ENCODE results near the gene TMEM80. TPM values are rescaled to one million over a fixed set of nuclear protein-coding genes. Genes with fewer than 3 reads are reported as not detected.

Gene TMEM80
- total and polyA plus RNA-seq, 2 donors (not counting 3 experiments of a cell fraction or from before 2014, with no cell fraction given): 21.2 to 26.6 TPM

DNA sequence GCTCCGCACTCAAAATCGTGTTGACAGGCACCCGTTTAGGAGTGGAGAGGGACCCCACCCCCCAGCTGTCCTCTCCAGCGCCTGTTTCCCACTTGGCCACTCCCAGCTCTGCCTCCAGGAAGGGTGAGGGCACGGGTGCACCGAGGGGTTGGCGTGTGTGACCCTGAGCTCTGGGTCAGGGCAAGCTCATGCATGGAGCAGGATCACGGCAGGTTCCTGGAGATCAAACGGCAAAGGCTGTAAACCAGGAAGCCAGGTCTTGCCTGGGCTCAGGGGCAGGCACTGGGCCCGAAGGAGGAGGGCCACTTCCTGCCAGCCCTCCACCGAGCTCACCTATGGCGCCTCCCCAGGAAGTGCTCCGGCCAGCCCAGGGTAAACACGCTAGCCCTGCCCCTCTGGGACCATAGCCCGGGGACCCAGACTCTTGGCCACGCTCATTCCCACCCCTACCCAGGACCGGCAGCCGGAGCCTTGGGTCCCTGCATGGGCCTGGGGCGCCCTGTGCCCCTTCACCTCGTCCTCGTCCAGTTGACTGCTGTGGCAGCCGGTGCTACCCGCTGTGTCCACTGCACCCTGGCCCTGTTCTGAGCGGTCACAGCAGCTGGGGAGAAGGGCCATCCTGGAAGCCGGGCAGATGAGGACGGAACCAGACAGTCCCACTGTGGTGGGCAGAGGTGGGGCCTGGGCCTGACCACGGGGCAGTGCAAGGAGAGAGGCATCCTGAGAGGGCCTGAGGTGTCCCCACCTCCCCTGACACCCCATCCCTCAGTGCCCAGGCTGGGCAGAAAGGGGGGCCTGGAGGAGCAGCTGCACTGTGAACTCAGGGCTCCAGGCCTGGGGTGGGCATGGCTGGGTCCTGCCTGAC, 9.4 kb downstream of the TMEM80 start:
- no TSS peak for BruUV-seq (replicated peaks)
- intact Hi-C loops (cut with micrococcal nuclease): no loop called here

DNA sequence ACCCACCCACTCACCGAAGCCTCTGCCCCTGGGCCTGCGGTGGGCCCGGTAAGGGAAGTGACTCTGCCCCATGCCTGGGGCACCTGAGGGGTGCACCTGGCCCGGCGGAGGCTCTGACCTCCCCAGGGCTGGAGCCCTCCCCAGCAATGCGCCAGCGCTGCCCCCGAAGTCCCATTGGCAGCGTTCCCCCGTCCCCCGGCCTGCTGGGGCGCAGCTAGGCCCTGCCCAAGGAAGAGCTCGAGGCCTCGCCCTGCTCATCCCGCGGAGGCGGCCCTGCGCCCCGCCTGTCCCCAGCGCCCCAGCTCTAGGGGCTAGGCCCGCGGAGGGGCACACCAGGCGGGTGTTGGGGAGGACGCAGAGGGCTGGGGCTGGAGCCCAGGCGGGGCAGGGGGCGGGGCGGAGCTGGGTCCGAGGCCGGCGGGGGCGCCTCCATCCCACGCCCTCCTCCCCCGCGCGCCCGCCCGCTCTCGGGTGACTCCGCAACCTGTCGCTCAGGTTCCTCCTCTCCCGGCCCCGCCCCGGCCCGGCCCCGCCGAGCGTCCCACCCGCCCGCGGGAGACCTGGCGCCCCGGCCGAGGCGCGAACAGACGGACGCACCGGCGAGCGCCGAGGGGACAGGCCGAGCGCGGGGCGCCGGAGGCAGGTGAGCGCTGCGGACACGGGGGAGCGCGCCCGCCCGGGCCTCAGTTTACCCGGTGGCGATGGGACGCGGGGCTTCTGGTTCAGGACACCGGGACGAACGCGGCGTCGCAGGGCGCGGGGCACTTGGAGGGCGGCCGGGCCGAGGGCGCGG, 10.2 kb downstream of the TMEM80 start, which contains the start of gene EPS8L2:
TSS of gene EPS8L2 (plus strand) at position 586 of the 793 bp plus-strand sequence. CDS start 3,177 bp downstream, outside the sequence.
- POLR2A ChIA-PET: no interaction called here
- Histone ChIP-seq H3K4me3 (replicated peaks in 1 of 3; ENCODE audit: insufficient read depth in 1 of 3, low read depth in 1 of 3, low read length in 3 of 3) (peak within 1 kb of the TSS in 2 of 3 experiments; percentile 17 to 26), H2AFZ (ENCODE audit: low read depth, low read length) (peak within 1 kb of the TSS; percentile 55), H3K9ac (replicated peaks; ENCODE audit: extremely low read depth, insufficient read depth, low read length) (no peak within 1 kb of the TSS), H3K9me3 (replicated peaks; ENCODE audit: control insufficient read depth, insufficient read depth, low read length) (no peaks in the 10 kb centered on the region), H3K79me2 (ENCODE audit: control insufficient read depth, insufficient read depth, low read length) (no peaks in the 10 kb centered on the region), H3K27ac (ENCODE audit: insufficient read depth, low read depth, low read length) (no peak within 1 kb of the TSS), H3K4me1 (ENCODE audit: control insufficient read depth, extremely low read depth, insufficient read depth, low read length) (peaks cover 5% of the 10 kb centered on the region), H3K4me2 (ENCODE audit: insufficient read depth, low read length) (peak within 1 kb of the TSS; percentile 32), H3K27me3 (ENCODE audit: control insufficient read depth in 2 of 2, insufficient read depth in 2 of 2, low read length in 2 of 2) (no peaks in the 10 kb centered on the region), H3K36me3 (ENCODE audit: control insufficient read depth in 2 of 2, extremely low read depth in 1 of 2, insufficient read depth in 2 of 2, low read length in 2 of 2) (no peaks in the 10 kb centered on the region), H4K20me1 (replicated peaks; ENCODE audit: control insufficient read depth, extremely low read depth, insufficient read depth, low read length) (no peaks in the 10 kb centered on the region), H3K9me1 (replicated peaks; ENCODE audit: control insufficient read depth, extremely low read depth, insufficient read depth, low read length) (no peaks in the 10 kb centered on the region)
- BruUV-seq (replicated peaks): no TSS peak
- dilution Hi-C loops (cut with MboI; ENCODE audit: extremely low pct_ligation_motif_present, low sequenced_read_pairs) (no loop called here), intact Hi-C loops (cut with micrococcal nuclease) (no loop called here)
- CTCF ChIA-PET: interaction anchor here (1.5 to 1.7 kb wide), 2 partner anchors 17 to 21 kb away, joined by 4 to 5 read pairs; no protein-coding TSS in a partner anchor
- DNase-seq (ENCODE audit: low read depth, low spot score) (no peak), FAIRE-seq (no peak)
- no peak for TF ChIP-seq JUN (IDR thresholded peaks at IDR 0.05; ENCODE audit: borderline replicate concordance, insufficient read depth, insufficient read length, low read depth)
- TF ChIP-seq EZH2 (IDR thresholded peaks at IDR 0.05; ENCODE audit: borderline replicate concordance, low read depth, low read length, severe bottlenecking): no peak
- TF ChIP-seq POLR2A (IDR thresholded peaks at IDR 0.05; ENCODE audit: low read depth, low read length): no peak
- TF ChIP-seq MYC (IDR thresholded peaks at IDR 0.05; ENCODE audit: low read depth, low read length): no peak
- TF ChIP-seq POLR2AphosphoS5 (IDR thresholded peaks at IDR 0.05; ENCODE audit: insufficient read depth, low read depth, low read length): no peak
- no peak for TF ChIP-seq FOS (IDR thresholded peaks at IDR 0.05; ENCODE audit: borderline replicate concordance, insufficient read depth, low read length)
- TF ChIP-seq, protein P1, sequence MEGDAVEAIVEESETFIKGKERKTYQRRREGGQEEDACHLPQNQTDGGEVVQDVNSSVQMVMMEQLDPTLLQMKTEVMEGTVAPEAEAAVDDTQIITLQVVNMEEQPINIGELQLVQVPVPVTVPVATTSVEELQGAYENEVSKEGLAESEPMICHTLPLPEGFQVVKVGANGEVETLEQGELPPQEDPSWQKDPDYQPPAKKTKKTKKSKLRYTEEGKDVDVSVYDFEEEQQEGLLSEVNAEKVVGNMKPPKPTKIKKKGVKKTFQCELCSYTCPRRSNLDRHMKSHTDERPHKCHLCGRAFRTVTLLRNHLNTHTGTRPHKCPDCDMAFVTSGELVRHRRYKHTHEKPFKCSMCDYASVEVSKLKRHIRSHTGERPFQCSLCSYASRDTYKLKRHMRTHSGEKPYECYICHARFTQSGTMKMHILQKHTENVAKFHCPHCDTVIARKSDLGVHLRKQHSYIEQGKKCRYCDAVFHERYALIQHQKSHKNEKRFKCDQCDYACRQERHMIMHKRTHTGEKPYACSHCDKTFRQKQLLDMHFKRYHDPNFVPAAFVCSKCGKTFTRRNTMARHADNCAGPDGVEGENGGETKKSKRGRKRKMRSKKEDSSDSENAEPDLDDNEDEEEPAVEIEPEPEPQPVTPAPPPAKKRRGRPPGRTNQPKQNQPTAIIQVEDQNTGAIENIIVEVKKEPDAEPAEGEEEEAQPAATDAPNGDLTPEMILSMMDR (IDR thresholded peaks at IDR 0.05; ENCODE audit: extremely low read depth in 1 of 2, insufficient read depth in 1 of 2, low read depth in 1 of 2, low read length in 2 of 2): no peak
- no peak for TF ChIP-seq GATA2 (IDR thresholded peaks at IDR 0.05; ENCODE audit: insufficient read depth, insufficient read length, low read depth, low read length)
- TF ChIP-seq, protein P2, sequence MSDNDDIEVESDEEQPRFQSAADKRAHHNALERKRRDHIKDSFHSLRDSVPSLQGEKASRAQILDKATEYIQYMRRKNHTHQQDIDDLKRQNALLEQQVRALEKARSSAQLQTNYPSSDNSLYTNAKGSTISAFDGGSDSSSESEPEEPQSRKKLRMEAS (IDR thresholded peaks at IDR 0.05; ENCODE audit: insufficient read depth, insufficient read length): no peak

More for the DNA sequence above, 9.4 kb downstream of the TMEM80 start:
- ChIA-PET POLR2A (no interaction called here), CTCF (interaction anchor here (0.8 to 1.8 kb wide), 4 partner anchors 10 to 18 kb away, joined by 5 to 10 read pairs (median 6); partner anchors contain the start of genes DEAF1 and TMEM80)
- no peak for TF ChIP-seq EZH2 (IDR thresholded peaks at IDR 0.05; ENCODE audit: borderline replicate concordance, low read depth, low read length, severe bottlenecking)
- TF ChIP-seq POLR2AphosphoS5 (IDR thresholded peaks at IDR 0.05; ENCODE audit: insufficient read depth, low read depth, low read length): peak; percentile 13
- Histone ChIP-seq H3K27ac (ENCODE audit: insufficient read depth, low read depth, low read length) (no peak overlapping the region), H3K27me3 (ENCODE audit: control insufficient read depth in 2 of 2, insufficient read depth in 2 of 2, low read length in 2 of 2) (no peaks in the 10 kb centered on the region), H3K79me2 (ENCODE audit: control insufficient read depth, insufficient read depth, low read length) (no peaks in the 10 kb centered on the region), H3K36me3 (ENCODE audit: control insufficient read depth in 2 of 2, extremely low read depth in 1 of 2, insufficient read depth in 2 of 2, low read length in 2 of 2) (no peaks in the 10 kb centered on the region), H3K9me1 (replicated peaks; ENCODE audit: control insufficient read depth, extremely low read depth, insufficient read depth, low read length) (no peaks in the 10 kb centered on the region), H3K4me1 (ENCODE audit: control insufficient read depth, extremely low read depth, insufficient read depth, low read length) (peaks cover 5% of the 10 kb centered on the region), H3K9me3 (replicated peaks; ENCODE audit: control insufficient read depth, insufficient read depth, low read length) (no peaks in the 10 kb centered on the region), H3K4me2 (ENCODE audit: insufficient read depth, low read length) (no peak overlapping the region), H3K9ac (replicated peaks; ENCODE audit: extremely low read depth, insufficient read depth, low read length) (no peak overlapping the region), H2AFZ (ENCODE audit: low read depth, low read length) (no peak overlapping the region), H4K20me1 (replicated peaks; ENCODE audit: control insufficient read depth, extremely low read depth, insufficient read depth, low read length) (no peaks in the 10 kb centered on the region), H3K4me3 (replicated peaks in 1 of 3; ENCODE audit: insufficient read depth in 1 of 3, low read depth in 1 of 3, low read length in 3 of 3) (no peak overlapping the region)
- FAIRE-seq: no peak
- no peak for DNase-seq (ENCODE audit: low read depth, low spot score)
- dilution Hi-C loops (cut with MboI; ENCODE audit: extremely low pct_ligation_motif_present, low sequenced_read_pairs): no loop called here

Measured in endothelial cell of umbilical vein (primary cell).